ENCODE measurements around the gene RELN. TPM values are rescaled to one million over a fixed set of nuclear protein-coding genes. Genes with fewer than 3 reads are reported as not detected.

The RELN gene
- total RNA-seq, 1 experiment from 2014 or later: 8.0 TPM

DNA sequence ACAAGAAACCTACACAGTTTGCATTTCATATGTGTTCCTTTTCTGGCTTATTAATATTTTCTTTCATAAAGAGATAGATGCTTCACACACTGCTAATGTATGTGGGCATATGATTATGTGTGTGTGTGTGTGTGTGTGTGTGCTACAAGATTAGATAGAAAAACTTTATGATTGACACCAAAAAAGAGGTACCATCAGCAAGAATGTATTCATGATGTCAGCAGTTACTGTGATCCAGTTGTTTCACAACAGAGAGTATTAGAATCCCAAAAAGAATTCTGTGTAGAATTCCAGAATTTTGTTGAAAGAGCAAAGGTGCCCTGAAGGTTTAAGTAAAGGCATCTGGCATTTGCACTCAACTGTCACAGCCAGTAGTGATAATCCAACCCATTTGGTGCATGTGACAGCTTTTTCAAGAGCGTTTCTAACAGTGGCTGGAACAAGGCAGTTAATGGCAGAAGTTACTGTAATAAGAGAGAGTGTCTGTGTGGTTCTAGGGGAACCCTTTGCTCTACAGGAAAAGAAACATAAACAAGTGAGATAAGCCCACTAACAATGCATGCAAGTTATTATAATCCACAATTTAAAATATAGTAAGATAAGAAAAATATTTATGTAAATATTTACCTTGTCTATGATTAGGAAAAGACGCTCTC, 16.6 kb downstream of the RELN start:
- intact Hi-C loops (cut with micrococcal nuclease): no loop called here
- H4K20me1 ChIP-seq (ENCODE audit: low read length): no peaks in the 10 kb centered on the region
- no TSS peak for BruUV-seq (replicated peaks)
- no peak overlapping the region for H2AFZ ChIP-seq (ENCODE audit: low read length)
- H3K4me3 ChIP-seq (ENCODE audit: low read length): no peak overlapping the region
- TF ChIP-seq EZH2 (IDR thresholded peaks at IDR 0.05; ENCODE audit: low read length, unreplicated experiment) (no peak), EZH2phosphoT487 (IDR thresholded peaks at IDR 0.05; ENCODE audit: borderline replicate concordance, low read length) (no peak)
- TF ChIP-seq, protein P1, sequence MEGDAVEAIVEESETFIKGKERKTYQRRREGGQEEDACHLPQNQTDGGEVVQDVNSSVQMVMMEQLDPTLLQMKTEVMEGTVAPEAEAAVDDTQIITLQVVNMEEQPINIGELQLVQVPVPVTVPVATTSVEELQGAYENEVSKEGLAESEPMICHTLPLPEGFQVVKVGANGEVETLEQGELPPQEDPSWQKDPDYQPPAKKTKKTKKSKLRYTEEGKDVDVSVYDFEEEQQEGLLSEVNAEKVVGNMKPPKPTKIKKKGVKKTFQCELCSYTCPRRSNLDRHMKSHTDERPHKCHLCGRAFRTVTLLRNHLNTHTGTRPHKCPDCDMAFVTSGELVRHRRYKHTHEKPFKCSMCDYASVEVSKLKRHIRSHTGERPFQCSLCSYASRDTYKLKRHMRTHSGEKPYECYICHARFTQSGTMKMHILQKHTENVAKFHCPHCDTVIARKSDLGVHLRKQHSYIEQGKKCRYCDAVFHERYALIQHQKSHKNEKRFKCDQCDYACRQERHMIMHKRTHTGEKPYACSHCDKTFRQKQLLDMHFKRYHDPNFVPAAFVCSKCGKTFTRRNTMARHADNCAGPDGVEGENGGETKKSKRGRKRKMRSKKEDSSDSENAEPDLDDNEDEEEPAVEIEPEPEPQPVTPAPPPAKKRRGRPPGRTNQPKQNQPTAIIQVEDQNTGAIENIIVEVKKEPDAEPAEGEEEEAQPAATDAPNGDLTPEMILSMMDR (conservative IDR thresholded peaks at IDR 0.05; ENCODE audit: low read depth, low read length): no peak
- DNase-seq (no peak), ATAC-seq (no peak)
- H3K27me3 ChIP-seq (ENCODE audit: low read length): 0 out of 2 replicates have a peak, but pooled peaks cover under 1% of the 10 kb centered on the region
- no peaks in the 10 kb centered on the region for H3K79me2 ChIP-seq (ENCODE audit: low read length)
- H3K36me3 ChIP-seq (ENCODE audit: low read depth, low read length): no peaks in the 10 kb centered on the region
- H3K9me2 ChIP-seq (replicated peaks; ENCODE audit: low read length): no peaks in the 10 kb centered on the region
- no peaks in the 10 kb centered on the region for H3F3A ChIP-seq (ENCODE audit: low read length, unreplicated experiment)
- H3K9ac ChIP-seq (ENCODE audit: low read length): no peak overlapping the region
- CTCF ChIA-PET: no interaction called here
- H3K9me3 ChIP-seq (ENCODE audit: low read length): no peaks in the 10 kb centered on the region
- no peak overlapping the region for H3K27ac ChIP-seq (ENCODE audit: low read length)
- H3K4me1 ChIP-seq (ENCODE audit: insufficient read depth, low read length): no peaks in the 10 kb centered on the region
- H3K4me2 ChIP-seq (ENCODE audit: low read length): no peak overlapping the region
- POLR2A ChIA-PET (ENCODE audit: unreplicated experiment): no interaction called here

DNA sequence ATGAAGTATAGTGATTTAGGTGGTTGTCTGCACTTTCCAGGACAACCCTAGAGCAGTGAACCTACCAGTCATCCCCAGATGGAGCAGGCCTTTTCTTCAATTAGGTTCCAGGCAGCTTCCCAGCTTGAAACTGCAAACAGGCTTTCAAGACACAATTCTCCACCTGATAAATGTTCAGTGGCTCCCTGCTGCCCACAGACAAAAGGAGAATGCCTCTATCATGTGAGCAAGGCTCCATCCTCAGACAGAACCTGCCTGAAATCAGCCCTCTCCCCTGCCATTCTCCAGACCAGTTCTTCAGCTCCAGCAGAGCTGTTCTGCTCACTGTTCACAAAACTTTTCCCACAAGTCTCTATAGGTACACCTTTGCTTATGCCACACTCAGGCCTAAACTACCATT, 22.1 kb downstream of the RELN start:
- TF ChIP-seq, protein P1 (conservative IDR thresholded peaks at IDR 0.05; ENCODE audit: low read depth, low read length): no peak
- TF ChIP-seq EZH2phosphoT487 (IDR thresholded peaks at IDR 0.05; ENCODE audit: borderline replicate concordance, low read length) (no peak), EZH2 (IDR thresholded peaks at IDR 0.05; ENCODE audit: low read length, unreplicated experiment) (no peak)
- H2AFZ ChIP-seq (ENCODE audit: low read length): no peak overlapping the region
- intact Hi-C loops (cut with micrococcal nuclease): no loop called here
- H3K4me3 ChIP-seq (ENCODE audit: low read length): no peak overlapping the region
- H3K27ac ChIP-seq (ENCODE audit: low read length): no peak overlapping the region
- no peaks in the 10 kb centered on the region for H3K9me2 ChIP-seq (replicated peaks; ENCODE audit: low read length)
- BruUV-seq (replicated peaks): no TSS peak
- no peaks in the 10 kb centered on the region for H3F3A ChIP-seq (ENCODE audit: low read length, unreplicated experiment)
- ChIA-PET CTCF (no interaction called here), POLR2A (ENCODE audit: unreplicated experiment) (no interaction called here)
- no peak for ATAC-seq
- H3K4me2 ChIP-seq (ENCODE audit: low read length): no peak overlapping the region
- no peaks in the 10 kb centered on the region for H3K27me3 ChIP-seq (ENCODE audit: low read length)
- no peak overlapping the region for H3K9ac ChIP-seq (ENCODE audit: low read length)
- no peaks in the 10 kb centered on the region for H3K4me1 ChIP-seq (ENCODE audit: insufficient read depth, low read length)
- H3K36me3 ChIP-seq (ENCODE audit: low read depth, low read length): no peaks in the 10 kb centered on the region
- no peaks in the 10 kb centered on the region for H4K20me1 ChIP-seq (ENCODE audit: low read length)
- H3K9me3 ChIP-seq (ENCODE audit: low read length): no peaks in the 10 kb centered on the region
- H3K79me2 ChIP-seq (ENCODE audit: low read length): no peaks in the 10 kb centered on the region
- no peak for DNase-seq

DNA sequence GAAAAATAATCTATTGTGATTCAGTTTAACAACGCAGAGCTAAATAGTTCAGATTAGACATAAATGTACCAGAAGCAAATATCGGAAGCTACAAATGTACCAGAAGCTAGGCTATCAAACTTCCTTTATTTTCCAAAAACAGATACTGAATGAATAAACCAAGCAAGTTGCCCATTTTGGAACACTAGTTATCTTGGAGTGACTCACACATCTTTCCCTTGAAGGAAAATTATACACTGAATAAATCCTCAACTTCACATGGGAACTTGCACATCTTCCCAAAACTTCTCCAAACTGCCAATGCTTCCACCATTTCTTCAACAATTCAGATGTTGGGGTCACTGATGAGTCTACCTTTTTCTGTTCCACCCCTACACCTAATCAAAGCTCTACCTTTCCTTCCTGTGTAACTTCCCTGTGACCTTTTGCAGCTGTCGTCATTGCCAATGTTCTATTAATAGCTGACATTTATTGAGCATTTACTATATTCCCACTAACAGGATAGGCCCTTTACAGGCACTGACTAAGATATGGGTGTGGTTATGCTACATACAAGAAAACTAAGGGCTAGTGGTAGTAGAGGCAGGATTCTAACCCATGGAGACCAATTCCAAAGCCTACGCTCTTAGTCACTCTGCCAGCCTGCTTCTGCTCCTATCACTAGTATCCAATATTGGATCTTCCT, 22.7 kb downstream of the RELN start:
- BruUV-seq (replicated peaks): no TSS peak
- DNase-seq (no peak), ATAC-seq (no peak)
- TF ChIP-seq EZH2 (IDR thresholded peaks at IDR 0.05; ENCODE audit: low read length, unreplicated experiment): no peak
- no peak for TF ChIP-seq EZH2phosphoT487 (IDR thresholded peaks at IDR 0.05; ENCODE audit: borderline replicate concordance, low read length)
- no peak overlapping the region for H3K9ac ChIP-seq (ENCODE audit: low read length)
- no peaks in the 10 kb centered on the region for H3K9me2 ChIP-seq (replicated peaks; ENCODE audit: low read length)
- ChIA-PET CTCF (no interaction called here), POLR2A (ENCODE audit: unreplicated experiment) (no interaction called here)
- no peaks in the 10 kb centered on the region for H3K9me3 ChIP-seq (ENCODE audit: low read length)
- H4K20me1 ChIP-seq (ENCODE audit: low read length): no peaks in the 10 kb centered on the region
- H3K36me3 ChIP-seq (ENCODE audit: low read depth, low read length): no peaks in the 10 kb centered on the region
- no peaks in the 10 kb centered on the region for H3K27me3 ChIP-seq (ENCODE audit: low read length)
- no peaks in the 10 kb centered on the region for H3K79me2 ChIP-seq (ENCODE audit: low read length)
- H3K4me3 ChIP-seq (ENCODE audit: low read length): no peak overlapping the region
- H3K4me1 ChIP-seq (ENCODE audit: insufficient read depth, low read length): no peaks in the 10 kb centered on the region
- H3K27ac ChIP-seq (ENCODE audit: low read length): no peak overlapping the region
- no peaks in the 10 kb centered on the region for H3F3A ChIP-seq (ENCODE audit: low read length, unreplicated experiment)
- H2AFZ ChIP-seq (ENCODE audit: low read length): no peak overlapping the region
- intact Hi-C loops (cut with micrococcal nuclease): no loop called here
- no peak overlapping the region for H3K4me2 ChIP-seq (ENCODE audit: low read length)
